Activated T-helper 9 cell treated with anti-CD3 and anti-CD28 coated beads, Interleukin-2, amount 50 U/mL, for 16 hours (primary cell): ENCODE measurements around the gene C9orf50.
"Not testable (repeated sequence)": the region's sequence is repeated elsewhere in the genome, so short reads cannot be mapped to it uniquely, and the experiment has no call there.

ENCODE experiments used
- DNase-seq: peaks from one replicate; pipeline ENCODE4 v3.0.0-alpha.2; 2020; ENCODE audit warnings: low read depth

Gene C9orf50

GRCh38 chr9:129648092-129648763, 27.3 kb upstream of the C9orf50 start:
- no peak for DNase-seq

GRCh38 chr9:129647635-129648034, 26.7 kb upstream of the C9orf50 start:
- no peak for DNase-seq

GRCh38 chr9:129646654-129647053, 25.8 kb upstream of the C9orf50 start:
- no peak for DNase-seq

- no peak for DNase-seq
Observed at GRCh38 chr9:129646252-129646651, 25.4 kb upstream of the C9orf50 start.

- DNase-seq = no peak
Observed at GRCh38 chr9:129644902-129645301, 24.0 kb upstream of the C9orf50 start.

GRCh38 chr9:129644365-129644764, 23.5 kb upstream of the C9orf50 start:
- DNase-seq = no peak

GRCh38 chr9:129643706-129644105, 22.8 kb upstream of the C9orf50 start:
- no peak for DNase-seq

GRCh38 chr9:129641750-129642585, 21.1 kb upstream of the C9orf50 start, which contains the start of gene ASB6:
Gene ASB6 (minus strand): TSS chr9:129642151. CDS start chr9:129641999, 152 bp downstream.
- DNase-seq = peak; percentile 94

- DNase-seq = no peak
Observed at GRCh38 chr9:129640871-129641749, 20.2 kb upstream of the C9orf50 start.

GRCh38 chr9:129640086-129640870, 19.4 kb upstream of the C9orf50 start:
- no peak for DNase-seq

GRCh38 chr9:129639756-129640085, 18.8 kb upstream of the C9orf50 start:
- no peak for DNase-seq

GRCh38 chr9:129639034-129639630, 18.2 kb upstream of the C9orf50 start:
- no peak for DNase-seq

- DNase-seq = no peak
Observed at GRCh38 chr9:129637673-129638439, 17.0 kb upstream of the C9orf50 start.

- DNase-seq = no peak
Observed at GRCh38 chr9:129637102-129637501, 16.2 kb upstream of the C9orf50 start.

- DNase-seq = not testable (repeated sequence)
Observed at GRCh38 chr9:129636343-129636742, 15.4 kb upstream of the C9orf50 start.

- no peak for DNase-seq
Observed at GRCh38 chr9:129635099-129636065, 14.5 kb upstream of the C9orf50 start.

- DNase-seq = no peak
Observed at GRCh38 chr9:129633848-129634247, 12.9 kb upstream of the C9orf50 start.

GRCh38 chr9:129633207-129633606, 12.3 kb upstream of the C9orf50 start:
- no peak for DNase-seq

- no peak for DNase-seq
Observed at GRCh38 chr9:129632460-129632859, 11.6 kb upstream of the C9orf50 start.
